ENCODE measurements around the gene VPS26C.

Gene VPS26C

GRCh38 chr21:37263827-37264600, 3.1 kb downstream of the VPS26C start:
- no peak for DNase-seq

- no peak for DNase-seq
Observed at GRCh38 chr21:37259426-37259825, 7.7 kb downstream of the VPS26C start.

DNA sequence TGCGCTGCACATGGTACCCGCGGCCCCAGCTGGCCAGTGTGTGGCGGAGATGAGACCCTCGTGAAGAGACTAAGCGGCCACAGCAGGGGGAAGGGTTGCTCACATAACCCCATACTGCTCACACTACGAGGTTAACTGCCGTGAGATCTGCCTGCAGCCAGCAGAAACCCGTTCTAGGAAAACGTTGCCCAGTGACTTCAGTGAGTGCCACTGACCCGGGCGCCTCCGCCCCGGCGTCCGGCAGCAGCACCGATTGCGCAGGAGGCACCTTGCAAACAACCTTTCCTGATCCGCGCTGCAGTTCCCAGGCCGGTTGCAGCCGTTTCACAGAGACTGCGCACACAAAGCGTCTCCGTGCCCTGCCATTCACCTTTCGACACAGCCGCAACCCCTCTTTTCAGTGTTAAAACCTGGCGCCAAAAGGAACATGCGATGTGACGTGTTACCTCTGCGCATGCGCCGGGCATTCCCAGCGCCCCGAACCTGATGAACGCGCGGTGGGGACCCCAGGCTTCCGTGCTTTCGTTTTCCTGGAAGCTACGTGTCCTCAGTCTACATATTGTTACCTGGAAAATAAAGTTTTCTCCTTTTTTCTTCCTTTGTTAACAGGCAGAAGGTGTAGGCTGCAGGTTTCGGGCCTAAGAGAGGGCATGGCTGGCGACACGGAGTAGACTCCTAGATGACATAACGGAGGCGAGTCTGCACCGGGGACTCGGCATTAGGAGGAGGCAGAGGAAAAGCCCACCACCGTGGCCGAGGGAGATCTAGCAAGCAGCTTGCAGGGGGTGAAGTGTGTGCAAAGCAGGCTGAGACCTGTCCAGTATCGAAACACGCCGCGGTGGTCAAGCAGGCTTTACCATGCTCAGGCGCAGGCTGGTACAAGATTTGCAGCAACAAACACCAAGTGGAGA, 8.9 kb downstream of the VPS26C start:
- peak; percentile 83 for DNase-seq

DNA sequence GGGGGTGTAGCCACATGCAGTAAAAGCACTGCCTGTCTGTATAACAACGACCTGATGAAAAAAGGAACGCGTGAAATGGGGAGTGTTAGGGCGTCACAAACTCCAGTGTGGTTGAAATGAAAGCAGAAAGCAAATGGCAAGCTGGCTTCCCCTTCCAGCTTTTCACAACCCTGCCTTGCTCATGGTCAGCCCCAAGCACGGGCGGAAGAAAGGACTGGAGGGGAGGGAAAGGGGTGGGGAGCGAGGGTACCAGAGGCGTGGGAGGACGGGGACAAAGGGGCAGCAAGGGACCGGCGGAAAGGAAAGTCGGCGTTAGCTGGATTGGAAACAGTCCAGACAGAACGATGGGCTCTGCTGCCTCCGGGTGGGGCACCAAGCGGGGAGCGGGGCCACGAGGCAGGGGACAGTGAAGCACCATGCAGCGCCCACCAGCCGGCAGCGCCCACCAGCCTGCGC, 9.6 kb downstream of the VPS26C start:
- DNase-seq: peak; percentile 33

- DNase-seq: no peak
Observed at GRCh38 chr21:37253991-37254390, 13.1 kb downstream of the VPS26C start.

- no peak for DNase-seq
Observed at GRCh38 chr21:37251294-37251634, 15.9 kb downstream of the VPS26C start.

DNA sequence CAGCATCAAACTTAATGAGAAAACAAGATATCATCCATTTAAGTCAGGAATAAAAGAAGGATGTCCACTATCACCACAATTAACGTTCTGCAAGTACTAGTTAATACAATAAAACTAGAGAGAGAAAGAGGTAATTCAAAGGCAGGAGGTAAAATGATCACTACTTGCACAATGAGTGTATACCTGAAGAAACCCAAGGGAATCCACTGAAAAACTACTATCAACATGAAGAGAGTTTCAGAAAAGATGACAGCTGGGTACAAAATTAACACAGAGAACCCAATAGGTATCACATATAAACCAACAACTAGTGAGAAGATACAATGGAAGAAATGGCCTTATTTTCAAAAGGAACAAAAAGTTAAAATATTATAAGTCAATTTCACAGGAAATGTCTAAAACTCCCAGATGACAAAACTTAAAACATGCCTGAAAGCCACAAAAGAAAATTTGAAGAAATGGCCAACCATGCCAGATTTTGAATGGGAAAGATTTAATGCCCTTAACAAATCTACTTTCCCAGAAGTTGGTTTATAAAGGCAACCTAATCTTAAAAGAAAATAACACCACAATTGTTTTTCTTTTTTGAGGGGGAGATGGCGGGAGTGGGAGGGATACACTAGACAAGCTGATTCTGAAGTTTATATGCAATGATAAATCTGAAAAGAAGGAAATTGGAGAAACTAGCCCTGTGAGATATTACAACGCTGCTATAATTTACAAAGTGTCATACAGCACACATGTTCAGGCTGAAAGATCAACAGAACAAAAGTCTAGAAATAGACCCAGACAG, 17.8 kb downstream of the VPS26C start:
- DNase-seq: no peak

GRCh38 chr21:37248298-37248697, 18.8 kb downstream of the VPS26C start:
- DNase-seq: no peak

- no peak for DNase-seq
Observed at GRCh38 chr21:37245151-37245550, 22.0 kb downstream of the VPS26C start.

DNA sequence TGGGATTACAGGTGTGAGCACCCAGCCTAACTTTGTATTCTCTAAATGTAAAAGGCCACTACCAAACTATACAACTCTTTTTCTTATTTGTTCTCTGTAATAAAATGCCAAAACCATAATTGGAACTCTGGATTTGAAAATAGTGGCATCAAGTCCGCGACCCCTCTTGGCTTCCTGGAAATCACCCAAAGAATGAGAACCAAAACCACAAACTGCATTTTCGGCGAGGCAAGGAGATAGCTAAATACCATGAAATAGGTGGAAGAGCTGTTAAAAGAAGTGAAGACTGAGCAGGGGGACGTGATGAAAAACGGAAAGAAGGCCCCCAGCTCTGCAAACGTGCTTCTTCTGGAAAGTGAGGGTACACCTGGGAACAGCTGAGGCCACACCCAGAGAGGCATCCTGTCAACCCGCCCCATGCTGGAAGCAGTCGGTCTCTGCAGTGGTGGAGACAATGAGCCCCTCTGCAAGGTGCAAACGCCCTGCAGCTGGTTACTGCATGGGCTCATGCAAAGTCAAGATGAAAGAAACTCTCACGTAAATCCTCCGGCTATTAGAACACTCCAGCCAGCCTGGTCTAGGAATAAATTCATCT, 22.5 kb downstream of the VPS26C start:
- no peak for DNase-seq

DNA sequence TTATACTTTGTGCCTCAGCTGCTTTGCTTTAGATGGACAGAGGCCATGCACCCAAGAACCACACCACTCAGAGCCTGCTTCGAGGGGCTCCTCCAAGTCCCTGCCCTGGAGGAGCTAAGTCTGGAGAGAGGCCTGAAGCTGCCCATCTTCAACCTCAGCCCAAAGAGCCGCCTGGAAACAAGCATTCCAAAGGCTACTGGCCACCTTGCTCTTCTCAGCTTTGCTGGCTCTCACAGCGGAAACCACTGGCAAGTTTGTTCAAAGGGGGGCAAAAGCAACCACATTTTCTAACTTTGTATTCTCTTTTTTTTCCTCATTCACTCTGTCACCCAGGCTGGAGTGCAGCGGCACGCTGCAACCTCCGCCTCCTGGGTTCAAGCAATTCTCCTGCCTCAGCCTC, 23.2 kb downstream of the VPS26C start:
- DNase-seq: no peak

- no peak for DNase-seq
Observed at GRCh38 chr21:37241426-37241825, 25.7 kb downstream of the VPS26C start.

- no peak for DNase-seq
Observed at GRCh38 chr21:37240978-37241377, 26.2 kb downstream of the VPS26C start.

- DNase-seq: peak; percentile 20
Observed at GRCh38 chr21:37237764-37238163, 29.4 kb downstream of the VPS26C start.

GRCh38 chr21:37237346-37237745, 29.8 kb downstream of the VPS26C start:
- no peak for DNase-seq

- DNase-seq: no peak
Observed at GRCh38 chr21:37233551-37234146, 33.5 kb downstream of the VPS26C start.

- no peak for DNase-seq
Observed at GRCh38 chr21:37232274-37233018, 34.7 kb downstream of the VPS26C start.

DNA sequence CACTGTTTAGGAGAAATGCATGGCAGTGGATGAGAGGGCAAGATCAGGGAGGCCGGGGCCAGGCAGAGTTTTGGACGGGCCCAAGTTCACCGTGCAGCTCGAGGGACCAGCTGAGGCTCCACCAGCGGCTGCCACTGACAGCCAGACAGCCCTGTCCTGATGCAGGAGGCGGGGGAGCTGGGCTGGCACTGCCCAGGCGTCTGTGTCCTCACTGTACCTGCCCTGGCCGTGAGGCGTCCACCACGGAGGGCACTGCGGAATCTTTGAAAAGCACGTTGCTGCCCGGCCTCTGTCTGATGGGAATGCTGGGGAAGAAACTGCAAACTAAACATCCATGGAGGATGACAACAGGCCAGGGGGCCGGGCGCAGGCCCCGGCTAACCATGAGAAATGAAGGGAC, 35.5 kb downstream of the VPS26C start:
- no peak for DNase-seq

- DNase-seq: no peak
Observed at GRCh38 chr21:37231249-37231645, 35.9 kb downstream of the VPS26C start.

GRCh38 chr21:37230632-37231248, 36.4 kb downstream of the VPS26C start:
- no peak for DNase-seq

DNA sequence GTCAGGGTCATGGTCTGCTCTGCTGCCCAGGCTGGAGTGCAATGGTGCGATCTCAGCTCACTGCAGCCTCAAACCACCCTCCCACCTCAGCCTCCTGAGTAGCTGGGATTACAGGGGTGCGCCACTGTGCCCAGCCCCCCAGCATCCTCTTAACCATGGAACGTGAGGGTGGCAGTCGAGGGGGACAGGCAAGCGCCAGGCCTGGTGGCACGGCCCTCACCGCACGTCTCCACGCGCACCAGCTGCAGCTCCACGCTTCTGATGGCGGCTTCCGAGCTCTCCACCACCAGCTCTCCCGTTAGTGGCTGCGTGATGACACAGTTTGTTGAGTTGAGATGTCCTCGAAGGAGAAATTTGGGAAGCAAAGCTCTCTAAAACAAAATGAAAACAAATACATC, 39.1 kb downstream of the VPS26C start:
- DNase-seq: no peak

All from CD4-positive, alpha-beta T cell treated with Interleukin-10 for 1 hour (primary cell).